Neural crest cell (in vitro differentiated cells): Measurements from ENCODE around the gene DNAAF9. TPM values are rescaled to one million over a fixed set of nuclear protein-coding genes. Genes with fewer than 3 reads are reported as not detected.

Source experiments
- DNase-seq: peaks from one replicate; pipeline ENCODE4 v3.0.0; 2021; ENCODE audit warnings: low read depth, mixed read lengths, low spot score
- H3K27ac Mint-ChIP-seq: one replicate; pipeline ENCODE4 v1.8.0; 2021; ENCODE audit warnings: mild to moderate bottlenecking, mixed read lengths; ENCODE audit not compliant: unreplicated experiment
- H3K27me3 Mint-ChIP-seq: 2 replicates; pipeline ENCODE4 v1.8.0; 2021; ENCODE audit warnings: low read depth, mild to moderate bottlenecking, mixed read lengths
- H3K36me3 Mint-ChIP-seq: 2 replicates; pipeline ENCODE4 v1.8.0; 2021; ENCODE audit warnings: low read depth, mild to moderate bottlenecking, mixed read lengths
- H3K4me1 Mint-ChIP-seq: 2 replicates; pipeline ENCODE4 v1.8.0; 2021; ENCODE audit warnings: mixed read lengths
- H3K4me3 Mint-ChIP-seq: one replicate; pipeline ENCODE4 v1.8.0; 2021; ENCODE audit warnings: mild to moderate bottlenecking, mixed read lengths
- H3K9me3 Mint-ChIP-seq: 2 replicates; pipeline ENCODE4 v1.8.0; 2021; ENCODE audit warnings: mixed read lengths
- total RNA-seq: library from RNA; stranded (reverse); gene quantifications from 2 replicates; pipeline ENCODE4 v1.2.1, GENCODE V29; 2021
- TF ChIP-seq, protein P1 (sequence below): fragments of 200-600 bp; sonication (generic); conservative IDR thresholded peaks from 2 replicates; pipeline ENCODE4 v1.5.0; 2021; ENCODE audit warnings: antibody characterized with exemption, mild to moderate bottlenecking

Gene DNAAF9
- total RNA-seq, 1 donor from 2014 or later, result 13.2 TPM

- Mint-ChIP-seq H3K4me3 (no peak overlapping the region), H3K36me3 (no peaks in the 10 kb centered on the region), H3K27ac (no peak overlapping the region), H3K27me3 (no peaks in the 10 kb centered on the region), H3K9me3 (peaks cover 3% of the 10 kb centered on the region), H3K4me1 (no peaks in the 10 kb centered on the region)
- TF ChIP-seq, protein P1, sequence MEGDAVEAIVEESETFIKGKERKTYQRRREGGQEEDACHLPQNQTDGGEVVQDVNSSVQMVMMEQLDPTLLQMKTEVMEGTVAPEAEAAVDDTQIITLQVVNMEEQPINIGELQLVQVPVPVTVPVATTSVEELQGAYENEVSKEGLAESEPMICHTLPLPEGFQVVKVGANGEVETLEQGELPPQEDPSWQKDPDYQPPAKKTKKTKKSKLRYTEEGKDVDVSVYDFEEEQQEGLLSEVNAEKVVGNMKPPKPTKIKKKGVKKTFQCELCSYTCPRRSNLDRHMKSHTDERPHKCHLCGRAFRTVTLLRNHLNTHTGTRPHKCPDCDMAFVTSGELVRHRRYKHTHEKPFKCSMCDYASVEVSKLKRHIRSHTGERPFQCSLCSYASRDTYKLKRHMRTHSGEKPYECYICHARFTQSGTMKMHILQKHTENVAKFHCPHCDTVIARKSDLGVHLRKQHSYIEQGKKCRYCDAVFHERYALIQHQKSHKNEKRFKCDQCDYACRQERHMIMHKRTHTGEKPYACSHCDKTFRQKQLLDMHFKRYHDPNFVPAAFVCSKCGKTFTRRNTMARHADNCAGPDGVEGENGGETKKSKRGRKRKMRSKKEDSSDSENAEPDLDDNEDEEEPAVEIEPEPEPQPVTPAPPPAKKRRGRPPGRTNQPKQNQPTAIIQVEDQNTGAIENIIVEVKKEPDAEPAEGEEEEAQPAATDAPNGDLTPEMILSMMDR, result no peak
- DNase-seq, result no peak
Observed at GRCh38 chr20:3398681-3399252, 8.7 kb downstream of the DNAAF9 start.

GRCh38 chr20:3396492-3396891 lies 11.0 kb downstream of the DNAAF9 start:
- Mint-ChIP-seq H3K27ac (no peak overlapping the region), H3K27me3 (no peaks in the 10 kb centered on the region), H3K36me3 (no peaks in the 10 kb centered on the region), H3K9me3 (peaks cover 3% of the 10 kb centered on the region), H3K4me1 (no peaks in the 10 kb centered on the region), H3K4me3 (no peak overlapping the region)
- DNase-seq, result no peak
- TF ChIP-seq, protein P1, result no peak

GRCh38 chr20:3392756-3393155 lies 14.7 kb downstream of the DNAAF9 start:
- Mint-ChIP-seq H3K36me3 (peaks cover 4% of the 10 kb centered on the region), H3K4me1 (peaks cover 11% of the 10 kb centered on the region), H3K9me3 (peaks cover 6% of the 10 kb centered on the region), H3K4me3 (no peak overlapping the region), H3K27ac (no peak overlapping the region), H3K27me3 (no peaks in the 10 kb centered on the region)
- TF ChIP-seq, protein P1, result no peak
- DNase-seq, result no peak

DNA sequence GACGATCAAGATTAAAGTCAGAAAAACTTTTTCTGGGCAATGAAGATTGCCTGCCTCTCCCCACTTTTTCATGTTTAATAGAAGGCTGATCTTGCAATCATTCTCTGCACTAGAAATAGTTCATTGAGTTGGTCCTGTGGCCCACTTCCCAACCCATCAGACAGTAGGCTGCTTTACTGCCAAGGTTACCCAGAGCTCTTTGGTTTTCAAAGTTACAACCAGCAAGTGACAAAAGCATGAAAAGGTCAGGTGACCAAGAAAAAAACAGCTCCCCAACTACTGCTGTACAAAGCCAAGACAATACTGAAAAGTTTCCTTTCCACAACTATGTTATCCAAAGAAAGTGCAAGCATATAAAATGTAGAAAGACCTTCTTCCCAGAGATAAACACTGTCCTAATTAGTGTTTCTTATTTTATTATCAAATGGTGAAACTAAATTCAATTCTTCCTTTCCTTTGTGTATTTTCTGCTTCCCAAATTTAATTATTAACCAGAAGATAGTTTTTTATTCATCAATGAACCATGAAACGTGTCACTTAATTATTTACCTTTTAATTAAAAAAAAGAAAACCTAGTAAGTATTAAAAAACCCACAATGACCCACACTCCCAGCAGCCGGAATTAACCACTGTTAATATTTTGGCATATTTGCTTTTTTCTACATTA lies 16.6 kb downstream of the DNAAF9 start:
- TF ChIP-seq, protein P1, result no peak
- Mint-ChIP-seq H3K27ac (no peak overlapping the region), H3K27me3 (no peaks in the 10 kb centered on the region), H3K4me3 (no peak overlapping the region), H3K9me3 (peaks cover 11% of the 10 kb centered on the region), H3K36me3 (peaks cover 8% of the 10 kb centered on the region), H3K4me1 (peaks cover 11% of the 10 kb centered on the region)
- no peak for DNase-seq

GRCh38 chr20:3383878-3384495 lies 23.5 kb downstream of the DNAAF9 start:
- TF ChIP-seq, protein P1, result no peak
- peaks cover 17% of the 10 kb centered on the region for H3K9me3 Mint-ChIP-seq
- no peaks in the 10 kb centered on the region for H3K27me3 Mint-ChIP-seq
- H3K27ac Mint-ChIP-seq, result no peak overlapping the region
- no peak overlapping the region for H3K4me3 Mint-ChIP-seq
- H3K36me3 Mint-ChIP-seq, result peaks cover 12% of the 10 kb centered on the region
- peaks cover 45% of the 10 kb centered on the region for H3K4me1 Mint-ChIP-seq
- no peak for DNase-seq
